HUES48 (cell line): Measurements from ENCODE around the gene NMS.

Experiments
- H3K27ac ChIP-seq: one replicate; pipeline ENCODE4 v1.7.0; 2013; ENCODE audit warnings: low read depth, low read length, inconsistent platforms
- H3K27me3 ChIP-seq: 2 replicates; pipeline ENCODE4 v1.6.1; 2013; ENCODE audit warnings: mild to moderate bottlenecking, low read length; ENCODE audit not compliant: control insufficient read depth, insufficient read depth
- H3K36me3 ChIP-seq: 2 replicates; pipeline ENCODE4 v1.6.1; 2013; ENCODE audit warnings: low read length; ENCODE audit not compliant: control insufficient read depth, insufficient read depth
- H3K4me1 ChIP-seq: 2 replicates; pipeline ENCODE4 v1.6.1; 2013; ENCODE audit warnings: mild to moderate bottlenecking, low read length; ENCODE audit not compliant: control insufficient read depth, insufficient read depth
- H3K4me3 ChIP-seq: 2 replicates; pipeline ENCODE4 v1.5.1; 2013; ENCODE audit warnings: mild to moderate bottlenecking, low read depth, low read length
- H3K9ac ChIP-seq: 2 replicates; pipeline ENCODE4 v1.6.1; 2013; ENCODE audit warnings: mild to moderate bottlenecking, low read depth, low read length, moderate library complexity
- H3K9me3 ChIP-seq: 2 replicates; pipeline ENCODE4 v1.6.1; 2013; ENCODE audit warnings: low read length; ENCODE audit not compliant: control insufficient read depth, insufficient read depth

NMS gene, protein sequence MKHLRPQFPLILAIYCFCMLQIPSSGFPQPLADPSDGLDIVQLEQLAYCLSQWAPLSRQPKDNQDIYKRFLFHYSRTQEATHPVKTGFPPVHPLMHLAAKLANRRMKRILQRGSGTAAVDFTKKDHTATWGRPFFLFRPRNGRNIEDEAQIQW

DNA sequence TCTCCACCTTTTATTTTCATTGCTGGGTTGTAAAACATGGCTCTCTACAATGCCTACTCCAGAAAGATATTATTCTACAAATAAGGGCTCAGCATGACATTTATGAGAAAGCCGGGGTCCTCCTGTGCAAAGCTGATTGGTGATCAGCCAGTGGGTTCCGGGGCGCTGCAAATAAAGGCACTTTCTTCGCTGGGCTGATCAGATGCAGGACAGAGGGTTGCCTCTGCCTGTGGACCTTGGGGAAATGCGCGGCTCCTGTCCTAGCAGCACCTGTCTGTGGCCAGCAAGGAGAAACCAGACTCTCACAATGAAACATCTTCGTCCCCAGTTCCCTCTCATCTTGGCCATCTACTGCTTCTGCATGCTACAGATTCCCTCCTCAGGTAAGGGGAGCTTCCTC, at the start of gene NMS:
TSS of gene NMS (plus strand) at position 301 of the 400 bp plus-strand sequence. CDS start at position 308, 7 bp downstream.
- Histone ChIP-seq H3K36me3 (no peaks in the 10 kb centered on the region), H3K4me3 (no peak within 1 kb of the TSS), H3K4me1 (no peaks in the 10 kb centered on the region), H3K27ac (no peak within 1 kb of the TSS), H3K9me3 (peaks cover 11% of the 10 kb centered on the region), H3K9ac (no peak within 1 kb of the TSS), H3K27me3 (no peaks in the 10 kb centered on the region)

DNA sequence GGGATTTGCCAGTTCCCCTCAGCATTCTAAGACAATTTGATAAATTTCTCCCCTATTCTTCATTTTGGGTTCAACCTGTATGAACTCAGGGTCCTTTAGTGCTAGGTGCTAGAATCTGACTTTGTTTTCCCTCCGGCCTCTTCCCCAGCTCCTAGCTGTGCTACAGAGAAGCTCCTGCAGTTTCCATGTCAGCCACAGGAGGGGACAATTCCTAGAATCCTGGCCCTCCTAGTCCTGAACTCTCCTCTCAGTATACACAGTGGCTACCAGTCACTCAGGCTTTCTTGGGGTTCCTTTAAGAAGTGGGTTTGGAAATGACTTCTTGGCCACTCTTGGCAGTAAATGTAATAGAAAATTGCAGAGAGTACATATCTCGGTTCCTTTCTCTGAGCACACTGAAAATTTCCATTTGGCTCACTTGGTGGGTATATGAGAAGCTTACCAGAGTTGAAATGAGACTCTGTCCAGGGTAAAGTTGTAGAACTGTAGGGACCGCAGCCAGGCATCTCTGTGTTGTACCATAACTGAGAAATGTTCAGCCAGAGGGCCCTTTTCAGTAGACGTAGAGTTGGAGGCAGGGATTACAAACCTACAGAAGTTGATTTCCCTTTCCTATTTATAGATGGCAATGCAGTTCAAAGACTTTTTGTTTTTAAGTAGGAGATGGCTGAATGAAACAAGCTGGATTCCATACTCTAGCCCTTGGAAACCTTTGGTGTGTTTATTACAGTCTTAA, 47.8 kb upstream of the NMS start:
- Histone ChIP-seq H3K27me3 (no peaks in the 10 kb centered on the region), H3K4me1 (peaks cover 6% of the 10 kb centered on the region), H3K36me3 (no peaks in the 10 kb centered on the region), H3K4me3 (no peak overlapping the region), H3K27ac (no peak overlapping the region), H3K9ac (no peak overlapping the region), H3K9me3 (no peaks in the 10 kb centered on the region)

DNA sequence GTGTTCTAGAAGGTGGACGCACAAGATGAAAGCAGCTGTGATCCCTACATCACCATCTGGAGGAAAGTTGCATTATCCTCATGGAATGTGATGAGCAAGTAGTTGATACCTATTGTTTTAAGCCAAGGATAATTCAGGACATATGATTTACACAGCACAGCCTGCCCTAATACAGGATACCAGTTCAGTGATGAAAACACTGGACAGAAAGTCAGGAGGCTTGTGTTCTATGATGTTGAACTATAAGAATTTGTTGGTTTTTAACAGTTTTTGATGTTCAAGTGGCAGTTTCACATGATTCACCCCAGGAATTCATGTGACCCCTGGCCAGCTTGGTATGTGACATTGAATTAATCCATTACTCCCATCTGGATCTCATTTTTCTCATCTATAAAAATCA, 46.7 kb upstream of the NMS start:
- H3K4me3 ChIP-seq, result no peak overlapping the region
- H3K9ac ChIP-seq, result no peak overlapping the region
- no peaks in the 10 kb centered on the region for H3K4me1 ChIP-seq
- no peaks in the 10 kb centered on the region for H3K27me3 ChIP-seq
- H3K36me3 ChIP-seq, result no peaks in the 10 kb centered on the region
- no peak overlapping the region for H3K27ac ChIP-seq
- H3K9me3 ChIP-seq, result no peaks in the 10 kb centered on the region

DNA sequence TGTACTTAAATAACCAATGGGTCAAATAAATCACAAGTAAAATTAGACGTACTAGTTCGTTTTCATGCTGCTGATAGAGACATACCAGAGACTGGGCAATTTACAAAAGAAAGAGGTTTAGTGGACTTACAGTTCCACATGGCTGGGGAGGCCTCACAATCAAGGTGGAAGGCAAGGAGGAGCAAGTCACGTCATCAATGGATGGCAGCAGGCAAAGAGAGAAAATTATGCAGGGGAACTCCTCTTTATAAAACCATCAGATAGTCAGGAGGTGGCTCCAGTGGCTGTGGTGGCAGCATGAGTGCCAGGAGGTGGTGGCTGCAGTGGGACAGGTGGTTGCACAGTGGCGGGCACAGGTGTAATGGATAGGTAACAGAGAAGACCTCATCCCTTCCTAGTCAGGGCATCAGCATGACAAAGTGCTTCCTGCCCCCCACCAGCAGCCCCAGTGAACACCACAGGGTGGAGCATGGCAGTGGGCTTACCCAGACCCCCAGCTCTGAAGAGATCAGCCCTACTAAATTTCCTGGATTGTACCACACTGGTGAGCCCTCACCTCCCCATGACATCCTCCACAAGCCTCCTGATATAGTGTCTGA, 45.9 kb upstream of the NMS start:
- Histone ChIP-seq H3K4me1 (no peaks in the 10 kb centered on the region), H3K4me3 (no peak overlapping the region), H3K9ac (no peak overlapping the region), H3K27ac (no peak overlapping the region), H3K27me3 (no peaks in the 10 kb centered on the region), H3K9me3 (no peaks in the 10 kb centered on the region), H3K36me3 (no peaks in the 10 kb centered on the region)

DNA sequence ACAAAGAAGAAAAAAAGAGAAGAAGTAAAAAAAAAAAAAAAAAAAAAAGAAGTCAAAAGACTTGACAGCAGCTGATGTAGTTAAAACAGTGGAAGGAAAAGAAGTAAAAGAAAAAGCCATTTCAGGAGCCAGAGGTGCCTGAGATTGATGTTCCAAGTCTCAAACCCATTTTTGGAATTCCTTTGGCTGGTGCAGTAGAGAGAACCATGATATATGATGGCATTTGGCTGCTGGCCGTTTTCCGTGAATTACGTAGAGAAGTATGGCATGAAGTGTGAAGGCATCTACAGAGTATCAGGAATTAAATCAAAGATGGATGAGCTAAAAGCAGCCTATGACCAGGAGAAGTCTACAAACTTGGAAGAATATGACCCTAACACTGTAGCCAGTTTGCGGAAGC, 45.2 kb upstream of the NMS start:
- H3K9me3 ChIP-seq, result no peaks in the 10 kb centered on the region
- H3K27me3 ChIP-seq, result no peaks in the 10 kb centered on the region
- H3K36me3 ChIP-seq, result no peaks in the 10 kb centered on the region
- no peak overlapping the region for H3K4me3 ChIP-seq
- no peak overlapping the region for H3K27ac ChIP-seq
- no peaks in the 10 kb centered on the region for H3K4me1 ChIP-seq
- H3K9ac ChIP-seq, result no peak overlapping the region

DNA sequence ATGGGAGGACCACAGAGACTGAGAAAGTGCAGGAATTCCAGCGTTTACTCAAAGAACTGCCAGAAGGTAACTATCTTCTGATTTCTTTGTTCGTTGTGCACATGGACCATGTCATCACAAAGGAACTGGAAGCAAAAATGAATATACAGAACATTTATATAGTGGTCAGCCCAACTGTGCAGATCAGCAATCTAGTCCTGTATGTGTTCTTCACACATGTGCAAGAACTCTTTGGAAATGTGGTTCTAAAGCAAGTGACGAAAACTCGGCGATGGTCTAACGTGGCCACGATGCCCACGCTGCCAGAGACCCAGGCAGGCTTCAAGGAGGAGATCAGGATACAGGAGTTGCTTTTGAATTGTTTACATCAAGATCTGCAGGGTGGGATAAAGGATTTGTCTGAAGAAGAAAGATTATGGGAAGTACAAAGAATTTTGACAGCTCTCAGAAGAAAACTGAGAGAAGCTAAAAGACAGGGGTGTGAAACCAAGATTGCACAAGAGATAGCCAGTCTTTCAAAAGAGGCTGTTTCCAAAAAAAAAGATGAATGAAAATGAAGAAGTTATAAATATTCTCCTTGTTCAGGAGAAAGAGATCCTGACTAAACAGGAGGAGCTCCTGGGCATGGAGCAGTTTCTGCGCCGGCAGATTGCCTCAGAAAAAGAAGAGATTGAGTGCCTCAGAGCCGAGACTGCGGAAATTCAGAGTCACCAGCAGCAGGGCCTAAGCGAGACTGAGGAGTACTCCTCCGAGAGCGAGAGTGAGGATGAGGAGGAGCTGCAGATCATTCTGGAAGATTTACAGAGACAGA, 44.5 kb upstream of the NMS start:
- no peaks in the 10 kb centered on the region for H3K4me1 ChIP-seq
- no peaks in the 10 kb centered on the region for H3K9me3 ChIP-seq
- no peaks in the 10 kb centered on the region for H3K27me3 ChIP-seq
- no peak overlapping the region for H3K27ac ChIP-seq
- H3K4me3 ChIP-seq, result no peak overlapping the region
- H3K36me3 ChIP-seq, result no peaks in the 10 kb centered on the region
- no peak overlapping the region for H3K9ac ChIP-seq

DNA sequence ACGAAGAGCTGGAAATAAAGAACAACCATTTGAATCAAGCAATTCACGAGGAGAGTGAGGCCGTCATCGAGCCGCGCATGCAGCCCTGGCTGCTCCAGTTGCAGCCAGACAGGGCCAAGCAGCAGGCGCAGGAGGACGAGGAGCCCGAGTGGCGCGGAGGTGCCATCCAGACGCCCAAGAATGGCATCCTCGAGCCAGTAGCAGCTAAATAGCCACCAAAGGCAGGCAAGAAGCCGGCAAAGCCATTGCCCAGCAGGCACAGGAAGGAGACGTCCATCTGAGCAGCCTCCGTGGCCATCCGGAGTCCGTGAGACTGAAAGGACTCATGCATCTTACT, 43.9 kb upstream of the NMS start:
- Histone ChIP-seq H3K9ac (no peak overlapping the region), H3K27ac (no peak overlapping the region), H3K36me3 (no peaks in the 10 kb centered on the region), H3K9me3 (no peaks in the 10 kb centered on the region; the same call in 1 of the 2 replicates), H3K27me3 (no peaks in the 10 kb centered on the region), H3K4me1 (no peaks in the 10 kb centered on the region), H3K4me3 (no peak overlapping the region)

DNA sequence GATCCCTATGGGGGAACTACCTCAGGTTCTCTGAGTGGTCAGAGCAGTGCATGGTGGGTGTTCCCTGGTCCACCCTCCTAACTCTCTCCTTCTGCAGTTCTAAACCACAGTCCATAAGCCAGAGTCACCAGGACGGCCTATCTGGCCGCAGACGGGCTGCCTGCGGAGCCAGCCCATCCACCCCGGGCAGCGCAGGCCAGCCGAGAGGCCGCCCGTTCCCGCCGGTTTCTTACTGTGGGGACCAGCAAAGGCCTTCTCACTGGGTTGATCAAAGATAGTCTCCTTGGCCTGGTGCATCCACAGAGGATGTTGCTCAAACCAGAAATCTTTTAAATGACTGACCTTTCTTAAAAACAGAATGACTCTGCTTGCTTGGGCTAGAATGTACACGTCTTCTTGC, 43.2 kb upstream of the NMS start:
- H3K36me3 ChIP-seq, result no peaks in the 10 kb centered on the region
- H3K4me3 ChIP-seq, result no peak overlapping the region
- no peak overlapping the region for H3K27ac ChIP-seq
- no peaks in the 10 kb centered on the region for H3K4me1 ChIP-seq
- no peaks in the 10 kb centered on the region for H3K27me3 ChIP-seq
- H3K9me3 ChIP-seq, result no peaks in the 10 kb centered on the region; the same call in 1 of the 2 replicates
- no peak overlapping the region for H3K9ac ChIP-seq

DNA sequence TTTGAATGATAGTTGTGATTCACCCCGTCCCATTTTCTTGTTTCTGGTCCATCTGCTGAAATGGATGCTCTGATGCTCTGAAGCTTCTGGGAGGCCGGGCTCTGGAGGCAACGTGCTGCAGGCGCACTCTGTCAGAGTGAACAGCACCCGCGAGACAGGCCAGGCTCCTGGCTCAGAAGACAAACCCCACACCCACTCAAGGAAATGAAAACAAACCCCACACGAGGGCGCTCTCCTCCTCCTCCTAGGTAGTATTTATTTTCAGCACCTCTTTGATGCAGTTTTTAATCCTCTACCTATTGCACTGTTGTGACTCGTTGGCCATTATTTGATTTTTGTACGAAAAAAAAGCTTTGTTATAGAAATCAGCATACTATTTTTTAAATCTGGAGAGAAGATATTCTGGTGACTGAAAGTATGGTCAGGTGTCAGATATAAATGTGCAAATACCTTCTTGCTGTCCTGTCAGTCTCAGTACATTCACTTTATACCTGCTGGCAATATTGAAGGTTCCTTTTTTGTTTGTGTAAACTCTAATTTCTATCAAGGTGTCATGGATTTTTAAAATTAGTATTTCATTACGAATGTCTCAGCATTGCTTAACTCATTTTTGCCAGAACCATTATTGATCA, 42.5 kb upstream of the NMS start:
- no peaks in the 10 kb centered on the region for H3K36me3 ChIP-seq
- H3K9me3 ChIP-seq, result no peaks in the 10 kb centered on the region; the same call in 1 of the 2 replicates
- H3K4me1 ChIP-seq, result no peaks in the 10 kb centered on the region
- H3K4me3 ChIP-seq, result no peak overlapping the region
- no peaks in the 10 kb centered on the region for H3K27me3 ChIP-seq
- no peak overlapping the region for H3K27ac ChIP-seq
- no peak overlapping the region for H3K9ac ChIP-seq

DNA sequence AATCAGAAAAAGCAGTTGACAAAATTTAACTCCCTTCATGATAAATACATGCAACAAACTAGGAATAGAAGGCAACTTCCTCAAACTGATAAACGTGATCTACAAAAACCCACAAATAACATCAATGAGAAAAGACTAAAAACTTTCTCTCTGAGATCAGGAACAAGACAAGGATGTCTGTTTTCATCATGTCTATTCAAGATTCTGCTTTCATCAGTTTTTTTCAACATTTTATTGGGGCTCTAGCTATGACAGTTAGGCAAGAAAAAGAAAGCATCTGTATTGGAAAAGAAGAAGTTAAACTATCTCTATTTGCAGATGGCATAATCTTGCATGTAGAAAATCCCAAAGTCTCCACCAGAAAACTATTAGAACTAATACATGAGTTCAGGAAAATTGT, 40.6 kb upstream of the NMS start:
- Histone ChIP-seq H3K4me1 (no peaks in the 10 kb centered on the region), H3K27ac (no peak overlapping the region), H3K9me3 (no peaks in the 10 kb centered on the region; the same call in 1 of the 2 replicates), H3K36me3 (no peaks in the 10 kb centered on the region), H3K4me3 (no peak overlapping the region), H3K9ac (no peak overlapping the region), H3K27me3 (no peaks in the 10 kb centered on the region)
